ENCODE data around the gene TSSK1B.
"Not testable (repeated sequence)": the region's sequence is repeated elsewhere in the genome, so short reads cannot be mapped to it uniquely, and the experiment has no call there.

TSSK1B gene

DNA sequence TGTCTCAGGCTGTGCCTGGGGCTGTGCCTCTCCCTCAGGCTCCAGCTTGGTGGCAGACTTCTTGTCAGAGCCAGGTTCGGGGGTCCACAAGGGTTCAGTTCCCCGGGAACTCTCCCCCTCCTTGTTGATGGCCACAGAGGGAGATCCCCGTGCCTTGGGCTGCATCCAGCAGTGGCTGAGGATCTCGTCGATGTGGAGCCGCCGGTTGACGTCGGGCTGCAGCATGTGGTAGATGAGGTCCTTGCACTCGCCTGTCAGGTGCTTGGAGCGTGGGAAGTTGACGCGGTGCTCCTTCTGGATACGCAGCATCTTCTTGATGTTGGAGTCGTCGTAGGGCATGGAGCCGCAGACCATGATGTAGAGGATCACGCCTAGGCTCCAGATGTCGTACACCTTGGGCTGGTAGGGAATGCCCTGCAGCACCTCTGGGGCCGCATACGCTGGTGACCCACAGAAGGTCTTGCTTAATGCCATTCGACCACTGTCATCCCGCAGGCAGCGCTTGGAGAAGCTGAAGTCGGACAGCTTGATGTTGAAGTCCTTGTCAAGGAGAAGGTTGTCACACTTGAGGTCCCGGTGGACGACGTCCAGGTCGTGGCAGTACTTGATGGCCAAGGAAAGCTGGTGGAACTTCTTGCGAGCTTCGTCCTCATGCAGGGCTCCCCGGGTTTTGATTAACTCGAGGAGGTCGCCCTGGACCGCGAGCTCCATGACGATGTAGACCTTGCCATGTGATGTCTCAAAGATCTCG is 752 bp downstream of the TSSK1B start:
- TF ChIP-seq, protein P1, sequence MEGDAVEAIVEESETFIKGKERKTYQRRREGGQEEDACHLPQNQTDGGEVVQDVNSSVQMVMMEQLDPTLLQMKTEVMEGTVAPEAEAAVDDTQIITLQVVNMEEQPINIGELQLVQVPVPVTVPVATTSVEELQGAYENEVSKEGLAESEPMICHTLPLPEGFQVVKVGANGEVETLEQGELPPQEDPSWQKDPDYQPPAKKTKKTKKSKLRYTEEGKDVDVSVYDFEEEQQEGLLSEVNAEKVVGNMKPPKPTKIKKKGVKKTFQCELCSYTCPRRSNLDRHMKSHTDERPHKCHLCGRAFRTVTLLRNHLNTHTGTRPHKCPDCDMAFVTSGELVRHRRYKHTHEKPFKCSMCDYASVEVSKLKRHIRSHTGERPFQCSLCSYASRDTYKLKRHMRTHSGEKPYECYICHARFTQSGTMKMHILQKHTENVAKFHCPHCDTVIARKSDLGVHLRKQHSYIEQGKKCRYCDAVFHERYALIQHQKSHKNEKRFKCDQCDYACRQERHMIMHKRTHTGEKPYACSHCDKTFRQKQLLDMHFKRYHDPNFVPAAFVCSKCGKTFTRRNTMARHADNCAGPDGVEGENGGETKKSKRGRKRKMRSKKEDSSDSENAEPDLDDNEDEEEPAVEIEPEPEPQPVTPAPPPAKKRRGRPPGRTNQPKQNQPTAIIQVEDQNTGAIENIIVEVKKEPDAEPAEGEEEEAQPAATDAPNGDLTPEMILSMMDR (IDR thresholded peaks at IDR 0.05) = no peak
- TF ChIP-seq ZFX (IDR thresholded peaks at IDR 0.05; ENCODE audit: borderline replicate concordance) = no peak

DNA sequence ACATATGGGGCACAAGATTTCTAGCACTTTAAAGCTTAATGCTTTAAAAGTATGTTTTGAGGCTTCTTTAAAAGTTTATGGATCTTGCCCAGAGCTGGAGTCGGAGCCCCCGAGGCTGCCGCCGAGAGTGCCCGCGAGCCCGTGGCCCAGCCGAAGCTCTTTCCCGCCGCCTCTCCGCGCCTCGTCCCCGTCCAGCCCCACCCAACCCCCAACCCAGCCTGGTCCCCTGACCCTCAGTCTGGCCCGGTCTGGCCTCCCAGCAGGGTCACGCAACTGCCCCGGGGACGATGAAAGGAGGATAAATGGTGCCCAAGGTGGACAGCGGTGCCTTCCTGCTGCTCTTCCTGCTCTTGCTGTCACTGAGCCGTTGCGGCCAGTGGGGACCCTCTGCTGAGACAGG is 1.7 kb downstream of the TSSK1B start:
- TF ChIP-seq ZFX (IDR thresholded peaks at IDR 0.05; ENCODE audit: borderline replicate concordance) = no peak
- TF ChIP-seq, protein P1 (IDR thresholded peaks at IDR 0.05) = no peak
- no peak overlapping the region for H3K27ac ChIP-seq

More for the DNA sequence above, 752 bp downstream of the TSSK1B start:
- no peak overlapping the region for H3K27ac ChIP-seq

DNA sequence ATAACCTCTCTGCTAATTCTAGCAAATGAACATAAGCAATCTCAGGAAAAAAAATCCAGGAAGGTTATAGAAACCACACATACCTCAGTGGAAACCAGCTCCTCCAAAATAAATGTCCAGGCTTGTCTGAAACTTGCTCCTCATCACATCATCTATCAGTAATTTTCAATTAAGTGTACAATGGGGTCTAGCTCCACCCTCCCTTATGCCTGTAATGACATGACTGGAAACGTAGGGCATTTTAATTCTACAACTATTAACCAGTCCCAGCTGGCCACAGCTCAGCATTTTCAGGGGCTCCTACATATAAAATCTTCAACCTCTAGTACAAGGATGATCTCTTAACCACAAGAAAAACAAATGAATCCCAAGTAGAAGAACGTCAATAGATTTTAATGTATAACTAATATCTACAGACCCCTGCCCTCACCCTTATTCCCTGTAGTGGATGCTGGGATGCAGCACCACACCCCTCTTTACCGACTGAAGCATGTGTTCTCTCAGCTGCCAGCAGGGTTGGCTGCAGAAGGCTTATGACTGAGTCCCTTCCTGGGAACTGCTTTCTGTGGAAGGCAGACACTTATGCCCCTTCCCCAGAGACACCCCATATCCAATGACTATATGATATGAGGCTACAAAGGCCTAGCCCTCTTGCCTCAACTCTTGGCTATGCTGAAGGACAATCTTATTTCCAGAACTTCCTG is 6.8 kb downstream of the TSSK1B start:
- no peak overlapping the region for H3K27ac ChIP-seq
- TF ChIP-seq, protein P1 (IDR thresholded peaks at IDR 0.05) = no peak
- no peak for TF ChIP-seq ZFX (IDR thresholded peaks at IDR 0.05; ENCODE audit: borderline replicate concordance)

DNA sequence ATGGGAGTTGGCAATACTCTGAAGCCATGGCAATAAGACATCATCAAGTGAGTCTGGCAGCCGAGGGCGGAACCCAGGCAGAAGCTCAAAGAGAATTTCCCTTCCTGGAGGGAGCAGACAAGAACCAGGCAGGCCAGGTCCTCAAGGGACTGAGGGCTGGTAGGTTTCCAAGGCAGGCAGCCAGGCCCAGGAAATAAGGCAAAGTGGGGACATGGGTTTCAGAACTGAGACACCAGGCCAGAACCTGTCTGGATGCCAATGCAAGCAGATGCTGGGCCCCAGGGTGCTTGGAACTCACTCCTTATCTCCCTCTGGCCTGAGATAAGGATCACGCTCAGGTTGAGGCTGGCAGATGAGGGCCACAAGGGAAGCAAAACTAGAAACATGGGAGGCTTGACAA is 8.9 kb downstream of the TSSK1B start:
- H3K27ac ChIP-seq = no peak overlapping the region
- TF ChIP-seq ZFX (IDR thresholded peaks at IDR 0.05; ENCODE audit: borderline replicate concordance) = no peak
- TF ChIP-seq, protein P1 (IDR thresholded peaks at IDR 0.05) = no peak

DNA sequence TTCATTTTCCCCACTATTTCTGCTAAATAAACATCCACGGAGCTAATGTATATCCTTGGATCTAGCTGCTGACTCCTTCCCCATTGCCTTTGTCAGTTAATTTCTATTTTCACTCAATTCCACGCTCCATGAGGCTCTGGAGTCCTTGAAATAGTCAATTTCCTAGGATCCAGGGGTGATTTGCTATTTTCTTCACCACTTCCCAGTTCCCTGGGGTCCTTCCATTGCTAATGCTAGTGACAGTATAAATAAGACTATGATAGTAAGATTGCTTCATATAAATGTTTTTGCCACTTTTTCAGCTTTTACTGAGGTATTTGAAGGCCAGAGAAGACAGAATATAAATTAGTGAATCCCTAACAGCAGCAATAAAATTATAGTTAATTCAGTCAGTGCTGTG is 13.1 kb downstream of the TSSK1B start:
- no peak overlapping the region for H3K27ac ChIP-seq
- TF ChIP-seq, protein P1 (IDR thresholded peaks at IDR 0.05) = no peak
- TF ChIP-seq ZFX (IDR thresholded peaks at IDR 0.05; ENCODE audit: borderline replicate concordance) = no peak

DNA sequence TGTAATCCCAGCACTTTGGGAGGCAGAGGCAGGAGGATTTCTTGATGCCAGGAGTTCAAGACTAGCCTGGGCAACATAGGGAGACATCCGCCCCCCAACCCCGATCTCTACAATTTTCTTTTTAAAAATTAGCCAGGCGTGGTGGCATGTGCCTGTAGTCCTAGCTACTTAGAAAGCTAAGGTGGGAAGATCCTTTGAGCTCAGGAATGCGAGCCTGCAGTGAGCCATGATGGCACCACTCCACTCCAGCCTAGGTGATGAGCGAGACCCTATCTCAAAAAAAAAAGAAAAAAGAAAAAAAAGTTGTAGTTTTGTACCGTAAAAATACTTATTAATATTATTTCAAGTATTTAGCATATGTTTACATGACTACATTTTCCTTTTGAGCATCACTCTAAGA is 29.3 kb downstream of the TSSK1B start:
- no peak for TF ChIP-seq ZFX (IDR thresholded peaks at IDR 0.05; ENCODE audit: borderline replicate concordance)
- TF ChIP-seq, protein P1 (IDR thresholded peaks at IDR 0.05) = no peak
- no peak overlapping the region for H3K27ac ChIP-seq

DNA sequence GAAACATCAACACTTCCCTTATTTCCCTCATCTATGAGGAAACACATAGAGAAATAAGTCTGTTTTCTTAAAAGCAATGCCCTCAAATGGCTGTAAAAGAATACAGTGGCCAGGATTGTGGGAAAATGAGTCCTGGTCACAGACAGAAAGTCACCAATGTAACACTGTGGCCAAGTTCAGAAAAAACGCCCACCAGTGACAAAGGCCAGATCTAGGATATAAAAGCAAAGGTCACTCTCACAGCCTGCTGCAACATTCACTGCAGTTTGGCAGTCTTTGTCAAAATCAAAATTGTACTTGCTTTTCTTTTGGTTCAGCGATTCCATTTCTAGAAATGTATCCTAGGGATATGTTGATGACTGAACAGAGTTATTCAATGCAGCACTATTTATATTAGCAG is 30.5 kb downstream of the TSSK1B start:
- H3K27ac ChIP-seq = no peak overlapping the region
- TF ChIP-seq, protein P1 (IDR thresholded peaks at IDR 0.05) = no peak
- TF ChIP-seq ZFX (IDR thresholded peaks at IDR 0.05; ENCODE audit: borderline replicate concordance) = no peak

DNA sequence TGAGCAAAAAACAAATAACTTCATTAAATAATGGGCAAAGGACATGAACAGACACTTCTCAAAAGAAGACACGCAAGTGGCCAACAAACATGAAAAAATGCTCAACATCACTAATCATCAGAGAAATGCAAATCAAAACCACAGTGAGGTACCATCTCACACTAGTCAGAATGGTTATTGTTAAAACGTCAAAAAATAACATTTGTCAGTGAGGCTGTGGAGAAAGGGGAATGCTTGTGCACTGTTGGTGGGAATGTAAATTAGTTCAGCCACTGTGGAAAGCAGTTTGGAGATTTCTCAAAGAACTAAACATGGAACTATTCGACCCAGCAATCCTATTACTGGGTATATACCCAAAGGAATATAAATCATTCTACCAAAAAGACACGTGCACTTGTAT is 36.8 kb downstream of the TSSK1B start:
- H3K27ac ChIP-seq = not testable (repeated sequence)
